ENCODE results near the gene MARCKSL1.
"Not testable (repeated sequence)": the region's sequence is repeated elsewhere in the genome, so short reads cannot be mapped to it uniquely, and the experiment has no call there.

MARCKSL1 gene

GRCh38 chr1:32286763-32287162 lies 49.3 kb downstream of the MARCKSL1 start:
- no peak for DNase-seq (ENCODE audit: low spot score)

DNA sequence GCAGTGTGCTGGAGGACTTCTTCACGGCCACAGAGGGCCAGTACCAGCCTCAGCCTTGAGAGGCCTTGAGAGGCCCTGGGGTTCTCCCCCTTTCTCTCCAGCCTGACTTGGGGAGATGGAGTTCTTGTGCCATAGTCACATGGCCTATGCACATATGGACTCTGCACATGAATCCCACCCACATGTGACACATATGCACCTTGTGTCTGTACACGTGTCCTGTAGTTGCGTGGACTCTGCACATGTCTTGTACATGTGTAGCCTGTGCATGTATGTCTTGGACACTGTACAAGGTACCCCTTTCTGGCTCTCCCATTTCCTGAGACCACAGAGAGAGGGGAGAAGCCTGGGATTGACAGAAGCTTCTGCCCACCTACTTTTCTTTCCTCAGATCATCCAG lies 50.4 kb downstream of the MARCKSL1 start:
- DNase-seq (ENCODE audit: low spot score): no peak

DNA sequence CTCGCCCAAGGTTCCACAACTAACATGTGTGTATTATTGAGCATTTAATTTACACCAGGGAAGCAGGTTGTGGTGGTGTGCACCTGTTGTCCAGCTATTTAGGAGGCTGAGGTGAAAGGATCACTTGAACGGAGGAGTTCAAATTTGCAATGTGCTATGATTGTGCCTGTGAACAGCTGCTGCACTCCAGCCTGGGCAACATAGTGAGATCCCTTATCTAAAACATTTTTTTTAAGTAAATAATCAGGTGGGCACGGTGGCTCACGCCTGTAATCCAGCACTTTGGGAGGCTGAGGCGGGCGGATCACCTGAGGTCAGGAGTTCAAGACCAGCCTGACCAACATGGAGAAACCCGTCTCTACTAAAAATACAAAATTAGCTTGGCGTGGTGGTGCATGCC lies 51.3 kb downstream of the MARCKSL1 start:
- DNase-seq (ENCODE audit: low spot score): not testable (repeated sequence)

Measured in GM03348 (cell line).